H1 (cell line): ENCODE results near the gene KLKB1. TPM values are rescaled to one million over a fixed set of nuclear protein-coding genes. Genes with fewer than 3 reads are reported as not detected.

Experiments used
- CTCF ChIA-PET: fragments of 300-600 bp; sonication (Branson Sonifier 250); formaldehyde crosslinking; loops from one replicate; lab custom pipeline; 2021; ENCODE audit not compliant: partially characterized antibody; lab: Charles Lee
- POLR2A ChIA-PET: fragments of 300-600 bp; sonication (Branson Sonifier 250); formaldehyde crosslinking; loops from one replicate; lab custom pipeline; 2021; ENCODE audit warnings: inconsistent platforms; ENCODE audit not compliant: partially characterized antibody; lab: Charles Lee
- DNase-seq, 2 experiments: peaks; one replicate each; pipeline versions ENCODE4 v3.0.0 to v3.0.0-alpha.2; 2010 to 2022; ENCODE audit warnings: low spot score in 2 of 2, low read depth in 1 of 2, mixed read lengths in 1 of 2
- FAIRE-seq: peaks from 2 replicates; lab custom pipeline; 2011; peaks lifted over from hg19 to GRCh38; lab: Jason Lieb, UNC
- H2AFZ ChIP-seq: 2 replicates; pipeline ENCODE4 v1.8.1; 2012; ENCODE audit warnings: low read length, inconsistent platforms
- H2AK5ac ChIP-seq: 2 replicates; pipeline ENCODE4 v1.6.1; 2013; ENCODE audit warnings: low read depth, low read length
- H2BK120ac ChIP-seq: replicated peaks from 2 replicates; pipeline ENCODE3; 2013; ENCODE audit warnings: low read depth, low read length, inconsistent platforms
- H2BK12ac ChIP-seq: 2 replicates; pipeline ENCODE4 v1.6.1; 2013; ENCODE audit warnings: low read depth, low read length
- H2BK15ac ChIP-seq: 2 replicates; pipeline ENCODE4 v1.6.1; 2013; ENCODE audit warnings: low read length
- H2BK20ac ChIP-seq: 2 replicates; pipeline ENCODE4 v1.6.1; 2013; ENCODE audit warnings: low read length
- H2BK5ac ChIP-seq: 2 replicates; pipeline ENCODE4 v1.6.1; 2013; ENCODE audit warnings: low read depth, low read length
- H3K14ac ChIP-seq: 2 replicates; pipeline ENCODE4 v1.6.1; 2013; ENCODE audit warnings: inconsistent platforms; ENCODE audit not compliant: insufficient read length
- H3K18ac ChIP-seq: 2 replicates; pipeline ENCODE4 v1.6.1; 2013; ENCODE audit warnings: low read length; ENCODE audit errors: extremely low read depth
- H3K23ac ChIP-seq: 2 replicates; pipeline ENCODE4 v1.6.1; 2013; ENCODE audit warnings: inconsistent platforms; ENCODE audit not compliant: insufficient read length
- H3K23me2 ChIP-seq: 2 replicates; pipeline ENCODE4 v1.6.1; 2013; ENCODE audit warnings: low read depth, low read length
- H3K27ac ChIP-seq: 2 replicates; pipeline ENCODE4 v1.6.1; 2011; ENCODE audit warnings: low read depth, low read length, inconsistent platforms
- H3K27me3 ChIP-seq, 4 experiments: replicated peaks in 1 of 4; 1 replicate in 1 of 4; 2 replicates in 3 of 4; pipeline versions ENCODE4 v1.6.1 to v1.8.1; 2011 to 2013; ENCODE audit warnings: low read length in 3 of 4, mild to moderate bottlenecking in 3 of 4, inconsistent platforms in 2 of 4, mixed read lengths in 2 of 4, moderate library complexity in 1 of 4; ENCODE audit not compliant: control insufficient read depth in 3 of 4, insufficient read depth in 3 of 4; ENCODE audit errors: extremely low read depth in 1 of 4
- H3K36me3 ChIP-seq, 4 experiments: 2 replicates each; pipeline versions ENCODE4 v1.6.1 to v1.8.1; 2011 to 2013; ENCODE audit warnings: mild to moderate bottlenecking in 4 of 4, low read length in 3 of 4, moderate library complexity in 2 of 4, control low read depth in 1 of 4, inconsistent platforms in 1 of 4; ENCODE audit not compliant: insufficient read depth in 4 of 4, control insufficient read depth in 2 of 4
- H3K4ac ChIP-seq: replicated peaks from 2 replicates; pipeline ENCODE3; 2013; ENCODE audit warnings: low read length, low read depth, mixed read lengths, inconsistent platforms; ENCODE audit not compliant: insufficient read length
- H3K4me1 ChIP-seq, 4 experiments: replicated peaks in 1 of 4; 1 replicate in 1 of 4; 2 replicates in 3 of 4; pipeline versions ENCODE4 v1.6.1 to v1.8.1; 2011 to 2013; ENCODE audit warnings: low read length in 3 of 4, inconsistent platforms in 2 of 4, mixed read lengths in 1 of 4; ENCODE audit not compliant: insufficient read depth in 4 of 4, control insufficient read depth in 3 of 4
- H3K4me2 ChIP-seq, 2 experiments: 2 replicates each; pipeline versions ENCODE4 v1.6.1 to v1.8.1; 2011 to 2013; ENCODE audit warnings: low read depth in 2 of 2, low read length in 2 of 2, control low read depth in 1 of 2, inconsistent platforms in 1 of 2, mild to moderate bottlenecking in 1 of 2; ENCODE audit not compliant: insufficient read depth in 1 of 2
- H3K4me3 ChIP-seq, 4 experiments: fragments of 200-600, 300-600 bp in 1 of 4; sonication (generic), shearing (Covaris generic), sonication (Bioruptor Twin) in 1 of 4; 2 replicates each; pipeline versions ENCODE4 v1.5.1 to v1.8.1; 2011 to 2016; ENCODE audit warnings: low read length in 4 of 4, low read depth in 3 of 4, control low read depth in 2 of 4, inconsistent platforms in 2 of 4, mild to moderate bottlenecking in 2 of 4, mixed read lengths in 1 of 4, moderate library complexity in 1 of 4; ENCODE audit not compliant: insufficient read depth in 2 of 4; ENCODE audit errors: extremely low read depth in 1 of 4
- H3K56ac ChIP-seq: replicated peaks from 2 replicates; pipeline ENCODE3; 2013; ENCODE audit warnings: low read depth, mild to moderate bottlenecking, mixed read lengths, low read length, inconsistent platforms; ENCODE audit not compliant: insufficient read length
- H3K79me1 ChIP-seq: 2 replicates; pipeline ENCODE4 v1.6.1; 2013; ENCODE audit warnings: low read depth, low read length, control low read depth
- H3K79me2 ChIP-seq, 2 experiments: 2 replicates each; pipeline versions ENCODE4 v1.6.1 to v1.8.1; 2012 to 2013; ENCODE audit warnings: low read length in 2 of 2, mild to moderate bottlenecking in 2 of 2, inconsistent platforms in 1 of 2; ENCODE audit not compliant: insufficient read depth in 2 of 2, control insufficient read depth in 1 of 2
- H3K9ac ChIP-seq, 4 experiments: replicated peaks in 1 of 4; 1 replicate in 1 of 4; 2 replicates in 3 of 4; pipeline versions ENCODE4 v1.6.1 to v1.8.1; 2011 to 2013; ENCODE audit warnings: low read depth in 3 of 4, low read length in 3 of 4, control low read depth in 2 of 4, mild to moderate bottlenecking in 2 of 4, moderate library complexity in 2 of 4, inconsistent platforms in 1 of 4; ENCODE audit errors: extremely low read depth in 1 of 4
- H3K9me3 ChIP-seq, 2 experiments: 2 replicates each; pipeline versions ENCODE4 v1.6.1 to v1.8.1; 2012 to 2013; ENCODE audit warnings: mild to moderate bottlenecking in 2 of 2, moderate library complexity in 2 of 2, control low read depth in 1 of 2, inconsistent platforms in 1 of 2, low read depth in 1 of 2, low read length in 1 of 2, mixed read lengths in 1 of 2; ENCODE audit not compliant: insufficient read depth in 2 of 2
- H4K20me1 ChIP-seq, 2 experiments: replicated peaks in 1 of 2; 2 replicates each; pipeline versions ENCODE3 to v1.8.1; 2011 to 2013; ENCODE audit warnings: inconsistent platforms in 2 of 2, low read length in 2 of 2, mild to moderate bottlenecking in 1 of 2; ENCODE audit not compliant: insufficient read depth in 2 of 2, control insufficient read depth in 1 of 2
- H4K5ac ChIP-seq: 2 replicates; pipeline ENCODE4 v1.6.1; 2013; ENCODE audit warnings: low read length, low read depth, mixed read lengths, inconsistent platforms; ENCODE audit not compliant: insufficient read length
- H4K8ac ChIP-seq: 2 replicates; pipeline ENCODE4 v1.8.0; 2013; ENCODE audit warnings: mild to moderate bottlenecking, moderate library complexity, low read length, inconsistent platforms; ENCODE audit not compliant: insufficient read depth; ENCODE audit errors: extremely low read depth
- H4K91ac ChIP-seq: replicated peaks from 2 replicates; pipeline ENCODE3; 2013; ENCODE audit warnings: low read length, mixed read lengths, inconsistent platforms; ENCODE audit not compliant: insufficient read length
- CBX5 ChIP-seq: fragments of 300-800, 300-1000 bp; sonication (generic); IDR thresholded peaks from 2 replicates; pipeline ENCODE4 v1.7.1; 2016; ENCODE audit warnings: antibody characterized with exemption, low read length, low read depth
- CHD2 ChIP-seq: IDR thresholded peaks from 2 replicates; pipeline ENCODE4 v1.6.1; 2012; ENCODE audit warnings: low read length, improper control_type of control experiment
- CREB1 ChIP-seq: IDR thresholded peaks from 2 replicates; pipeline ENCODE4 v1.6.1; 2012; ENCODE audit warnings: inconsistent platforms
- JUND ChIP-seq: IDR thresholded peaks from 2 replicates; pipeline ENCODE4 v1.6.1; 2011; ENCODE audit warnings: mild to moderate bottlenecking, improper control_type of control experiment, low read length
- KDM1A ChIP-seq: fragments of 200-600, 300-600 bp; sonication (generic); IDR thresholded peaks from 2 replicates; pipeline ENCODE4 v1.7.1; 2016; ENCODE audit warnings: mild to moderate bottlenecking, low read length, borderline replicate concordance
- POU5F1 ChIP-seq: IDR thresholded peaks from 2 replicates; pipeline ENCODE4 v1.6.1; 2011; ENCODE audit warnings: low read depth, mild to moderate bottlenecking, low read length, moderate library complexity
- RFX5 ChIP-seq: IDR thresholded peaks from 2 replicates; pipeline ENCODE4 v1.6.1; 2011; ENCODE audit warnings: low read depth, low read length, improper control_type of control experiment, borderline replicate concordance
- RNF2 ChIP-seq: fragments of 200-900, 300-1000 bp; sonication (generic); IDR thresholded peaks from 2 replicates; pipeline ENCODE4 v1.7.1; 2016; ENCODE audit warnings: borderline replicate concordance, low read depth, mild to moderate bottlenecking, antibody characterized with exemption, low read length; ENCODE audit not compliant: poor library complexity, severe bottlenecking; ENCODE audit errors: missing control alignments
- RXRA ChIP-seq: IDR thresholded peaks from 2 replicates; pipeline ENCODE4 v1.6.1; 2011; ENCODE audit warnings: low read depth, mild to moderate bottlenecking, low read length, moderate library complexity; ENCODE audit not compliant: insufficient read depth
- SAP30 ChIP-seq: fragments of 300-600 bp; sonication (generic); IDR thresholded peaks from 2 replicates; pipeline ENCODE4 v1.7.1; 2012; ENCODE audit warnings: low read length, moderate library complexity, mild to moderate bottlenecking, inconsistent platforms; ENCODE audit not compliant: insufficient read depth, insufficient replicate concordance
- SIN3A ChIP-seq, 2 experiments: IDR thresholded peaks in 1 of 2; conservative IDR thresholded peaks in 1 of 2; 2 replicates each; pipeline ENCODE4 v1.6.1; 2011 to 2012; ENCODE audit warnings: low read length in 2 of 2, improper control_type of control experiment in 1 of 2, low read depth in 1 of 2, mild to moderate bottlenecking in 1 of 2
- SIX5 ChIP-seq: IDR thresholded peaks from 2 replicates; pipeline ENCODE4 v1.6.1; 2011; ENCODE audit warnings: mild to moderate bottlenecking, low read depth, low read length
- SP4 ChIP-seq: IDR thresholded peaks from 2 replicates; pipeline ENCODE4 v1.6.1; 2012; ENCODE audit warnings: low read length, inconsistent platforms
- TCF12 ChIP-seq: IDR thresholded peaks from 2 replicates; pipeline ENCODE4 v1.6.1; 2011; ENCODE audit warnings: low read depth, mild to moderate bottlenecking, low read length
- TEAD4 ChIP-seq: IDR thresholded peaks from 2 replicates; pipeline ENCODE4 v1.6.1; 2012; ENCODE audit warnings: low read depth, low read length, inconsistent platforms, mixed read lengths
- WGBS, 2 experiments: shearing (Covaris generic) in 1 of 2; methylation state at CpG; one replicate each; pipeline versions ENCODE4 v1.1.6 to v1.1.7; 2013 to 2015; ENCODE audit warnings: low lambda C conversion rate in 2 of 2, mixed read lengths in 2 of 2, inconsistent platforms in 1 of 2, low coverage in 1 of 2, missing lambda C conversion rate in 1 of 2; ENCODE audit not compliant: insufficient replicate concordance in 2 of 2, insufficient coverage in 1 of 2, insufficient read length in 1 of 2; ENCODE audit errors: extremely low coverage in 1 of 2, missing lambda C conversion rate in 1 of 2; 5-methylcytosine and 5-hydroxymethylcytosine counted together
- polyA plus RNA-seq, 7 experiments: library from polyadenylated mRNA; depleted of rRNA in 3 of 7; stranded (reverse) in 5 of 7; unstranded in 2 of 7; fragments of >200 nt in 5 of 7; fragments of 200-250 nt in 2 of 7; gene quantifications; 1 replicate in 5 of 7; 2 replicates in 1 of 7; 4 replicates in 1 of 7; pipeline versions ENCODE4 v1.2.1 to v1.2.3, GENCODE V29; 2011 to 2013; ENCODE audit warnings: missing spikeins in 2 of 7, mixed read lengths in 2 of 7
- total RNA-seq: library from RNA; stranded (reverse); fragmentation: NEBNext Ultra II Directional; extraction: Animal tissue kit (Norgen Biotek cat#: 25700); gene quantifications from 2 replicates; pipeline ENCODE4 v1.2.1, GENCODE V29; 2021

KLKB1 gene
- total and polyA plus RNA-seq, 2 of the 8 experiments (the other 6 are each of a cell fraction or from before 2014, with no cell fraction given) = 12.0 to 20.9 TPM

GRCh38 chr4:186299291-186299690 lies 72.0 kb downstream of the KLKB1 start:
- Histone ChIP-seq H3K9me3 (no peaks in the 10 kb centered on the region), H4K8ac (no peak overlapping the region), H3K4me3 (no peak overlapping the region), H3K4me1 (peaks cover 0 to 7% (median 0%) of the 10 kb centered on the region in 4 experiments; a peak in 3 of 7 replicates), H3K27me3 (peaks cover 0 to 5% (median 2%) of the 10 kb centered on the region in 4 experiments; a peak in 3 of 7 replicates), H2BK15ac (no peak overlapping the region), H3K36me3 (no peaks in the 10 kb centered on the region), H3K56ac (no peak overlapping the region), H3K4me2 (no peak overlapping the region), H2AFZ (no peak overlapping the region), H3K23ac (no peak overlapping the region), H4K5ac (no peak overlapping the region), H3K14ac (no peak overlapping the region), H4K91ac (no peak overlapping the region), H4K20me1 (peaks cover 0 to 4% of the 10 kb centered on the region in 2 experiments), H3K18ac (no peak overlapping the region), H2BK12ac (no peak overlapping the region), H3K23me2 (peaks cover 6% of the 10 kb centered on the region), H2BK20ac (no peak overlapping the region), H3K27ac (no peak overlapping the region), H3K79me2 (no peaks in the 10 kb centered on the region), H3K9ac (no peak overlapping the region), H3K79me1 (no peaks in the 10 kb centered on the region), H2BK120ac (no peak overlapping the region), H2AK5ac (no peak overlapping the region), H3K4ac (no peak overlapping the region), H2BK5ac (no peak overlapping the region)
- ChIA-PET POLR2A (interaction anchor here (0.5 to 1.1 kb wide), 3 partner anchors 120 to 389 kb away, joined by 3 read pairs; no protein-coding TSS in a partner anchor), CTCF (interaction anchor here (1.0 to 6.3 kb wide), 15 partner anchors 8 to 295 kb away, joined by 3 to 32 read pairs (median 5); partner anchors contain the start of gene MTNR1A)
- DNase-seq = no peak
- FAIRE-seq = no peak
- WGBS, 2 experiments = 91% methylated on average over 5 of the region's 5 CpGs; no CpG with 5 or more reads in 1 of the 2 experiments
- TF ChIP-seq RNF2 = no peak
- TF ChIP-seq SIN3A (conservative IDR thresholded peaks at IDR 0.05 in 1 of 2, IDR thresholded peaks at IDR 0.05 in 1 of 2; ENCODE audit: low read depth in 1 of 2, low read length in 2 of 2) = no peak
- TF ChIP-seq TCF12 = no peak
- no peak for TF ChIP-seq TEAD4
- no peak for TF ChIP-seq SIX5
- TF ChIP-seq CREB1 = no peak
- no peak for TF ChIP-seq RFX5
- TF ChIP-seq CHD2 = no peak
- TF ChIP-seq RXRA = no peak
- no peak for TF ChIP-seq SP4
- no peak for TF ChIP-seq KDM1A
- TF ChIP-seq JUND = no peak
- no peak for TF ChIP-seq POU5F1
- no peak for TF ChIP-seq SAP30
- no peak for TF ChIP-seq CBX5
